Hepatocyte (in vitro differentiated cells): Measurements from ENCODE around the gene ACTL7A.

Source experiments
- EZH2 ChIP-seq: fragments of 200-600 bp; sonication (generic); IDR thresholded peaks from 2 replicates; pipeline ENCODE4 v1.6.1; 2016; ENCODE audit warnings: antibody characterized with exemption, mild to moderate bottlenecking, borderline replicate concordance
- TF ChIP-seq, protein P1 (sequence below): fragments of 200-600 bp; sonication (generic); IDR thresholded peaks from 2 replicates; pipeline ENCODE4 v1.5.1; 2016; ENCODE audit warnings: antibody characterized with exemption, mild to moderate bottlenecking; ENCODE audit not compliant: poor library complexity

DNA sequence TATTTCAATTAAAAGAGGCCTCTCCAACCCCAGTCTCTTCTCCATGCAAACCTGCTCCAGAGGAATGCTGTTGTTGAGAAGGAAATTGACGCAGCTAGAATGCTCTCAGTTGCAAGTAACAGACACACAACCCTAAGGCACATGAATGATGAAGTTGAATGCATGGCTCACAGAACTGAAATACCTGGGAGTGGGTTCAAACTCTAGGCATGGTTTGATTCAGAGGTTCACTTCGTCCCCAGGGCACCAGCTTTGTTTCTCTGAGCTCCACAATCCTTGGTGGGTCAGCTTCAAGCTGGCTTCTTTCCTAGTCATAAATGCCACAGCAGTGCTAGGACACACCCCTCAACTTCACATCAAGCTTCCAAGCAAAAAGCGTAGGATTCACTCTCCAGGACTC, 10.9 kb upstream of the ACTL7A start:
- TF ChIP-seq, protein P1, sequence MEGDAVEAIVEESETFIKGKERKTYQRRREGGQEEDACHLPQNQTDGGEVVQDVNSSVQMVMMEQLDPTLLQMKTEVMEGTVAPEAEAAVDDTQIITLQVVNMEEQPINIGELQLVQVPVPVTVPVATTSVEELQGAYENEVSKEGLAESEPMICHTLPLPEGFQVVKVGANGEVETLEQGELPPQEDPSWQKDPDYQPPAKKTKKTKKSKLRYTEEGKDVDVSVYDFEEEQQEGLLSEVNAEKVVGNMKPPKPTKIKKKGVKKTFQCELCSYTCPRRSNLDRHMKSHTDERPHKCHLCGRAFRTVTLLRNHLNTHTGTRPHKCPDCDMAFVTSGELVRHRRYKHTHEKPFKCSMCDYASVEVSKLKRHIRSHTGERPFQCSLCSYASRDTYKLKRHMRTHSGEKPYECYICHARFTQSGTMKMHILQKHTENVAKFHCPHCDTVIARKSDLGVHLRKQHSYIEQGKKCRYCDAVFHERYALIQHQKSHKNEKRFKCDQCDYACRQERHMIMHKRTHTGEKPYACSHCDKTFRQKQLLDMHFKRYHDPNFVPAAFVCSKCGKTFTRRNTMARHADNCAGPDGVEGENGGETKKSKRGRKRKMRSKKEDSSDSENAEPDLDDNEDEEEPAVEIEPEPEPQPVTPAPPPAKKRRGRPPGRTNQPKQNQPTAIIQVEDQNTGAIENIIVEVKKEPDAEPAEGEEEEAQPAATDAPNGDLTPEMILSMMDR = no peak
- TF ChIP-seq EZH2 = no peak
